ENCODE measurements around the gene CENATAC.
"Not testable (repeated sequence)": the region's sequence is repeated elsewhere in the genome, so short reads cannot be mapped to it uniquely, and the experiment has no call there.

Gene CENATAC

GRCh38 chr11:119028346-119029068 is 30.6 kb downstream of the CENATAC start:
- no peak for DNase-seq

DNA sequence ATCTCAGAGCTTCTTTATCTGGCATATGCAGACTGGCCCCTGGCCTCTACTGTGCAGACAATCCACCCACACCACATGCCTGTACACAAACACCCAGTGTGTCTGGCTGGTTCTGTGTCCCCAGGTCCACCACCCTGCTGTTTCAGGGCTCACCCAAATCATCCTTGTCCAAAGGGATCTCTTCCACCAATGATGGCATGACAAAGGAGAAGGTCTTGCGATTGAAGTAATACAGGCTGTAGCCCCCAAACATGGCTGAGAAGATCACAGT is 31.1 kb downstream of the CENATAC start:
- DNase-seq, result no peak

DNA sequence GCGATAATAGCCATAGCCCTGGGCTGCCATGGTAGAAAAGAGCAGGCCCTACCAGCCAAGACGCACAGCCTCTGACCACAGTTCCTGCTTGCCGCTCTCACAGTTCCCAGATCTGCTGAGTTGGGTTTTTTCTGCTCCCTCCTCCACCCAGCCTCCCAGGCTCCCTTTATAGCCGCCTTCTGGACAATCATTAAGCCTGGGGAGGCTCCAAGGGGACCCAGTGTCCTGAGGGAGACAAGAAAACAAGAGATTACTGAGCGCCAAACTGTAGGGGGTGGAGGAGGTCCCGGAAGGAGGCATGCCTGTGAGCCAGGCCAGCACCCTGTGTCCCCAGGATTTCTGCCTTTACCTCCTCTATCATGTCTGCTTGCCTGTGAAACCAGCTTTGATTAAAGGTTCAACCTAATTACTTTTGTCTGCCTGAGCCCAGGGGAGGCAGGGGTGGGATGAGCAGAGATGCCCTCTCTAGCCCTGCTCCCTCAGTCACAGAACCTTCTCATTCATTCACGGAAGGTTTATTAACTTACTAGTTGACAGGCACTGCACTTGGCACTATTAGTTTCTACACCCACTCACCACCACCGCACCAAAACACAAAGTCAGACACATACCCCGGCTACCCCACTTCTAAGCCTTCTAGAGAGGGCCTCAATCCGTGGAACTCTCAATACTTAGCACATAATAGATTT is 31.5 kb downstream of the CENATAC start:
- DNase-seq, result peak; percentile 37

GRCh38 chr11:119030029-119030328 is 32.0 kb downstream of the CENATAC start:
- no peak for DNase-seq

DNA sequence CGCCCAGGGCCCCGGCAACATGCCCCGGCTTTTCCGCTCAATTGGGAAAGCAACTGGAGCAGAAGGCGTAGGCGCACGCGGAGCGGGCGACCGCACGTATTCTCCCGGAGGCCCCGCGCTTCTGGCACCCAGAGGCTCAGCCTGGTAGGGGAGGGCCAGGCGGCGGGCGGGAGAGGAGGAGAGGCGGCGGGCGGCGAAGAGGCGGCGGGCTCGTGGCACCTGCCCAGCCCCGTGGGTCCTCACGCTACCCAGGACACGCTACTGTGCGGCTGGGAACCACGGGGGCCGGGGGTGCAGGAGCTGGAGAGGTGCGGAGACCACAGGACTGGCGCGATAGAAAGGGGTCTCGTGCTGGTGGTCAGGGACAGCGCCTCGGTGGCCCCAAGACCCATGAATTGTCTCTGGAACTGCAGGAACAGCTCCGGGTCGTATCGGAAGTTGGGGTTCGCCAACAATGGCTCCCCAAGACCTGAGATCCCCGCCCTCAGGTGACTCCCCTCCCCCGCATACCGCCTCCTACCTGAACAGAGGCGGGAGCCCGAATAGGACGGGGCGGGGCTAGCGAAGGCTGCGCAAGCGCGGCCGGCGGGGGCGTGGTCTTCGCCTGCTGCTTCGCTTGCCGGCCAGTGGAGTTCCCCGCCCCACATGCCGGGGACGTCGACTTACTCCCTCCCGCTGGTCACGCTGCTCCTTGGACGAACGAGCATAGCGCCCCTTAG is 32.5 kb downstream of the CENATAC start, which contains the start of gene SLC37A4:
SLC37A4 (minus strand) TSS at position 549 of the 719 bp plus-strand sequence.
- DNase-seq, result peak; percentile 99

DNA sequence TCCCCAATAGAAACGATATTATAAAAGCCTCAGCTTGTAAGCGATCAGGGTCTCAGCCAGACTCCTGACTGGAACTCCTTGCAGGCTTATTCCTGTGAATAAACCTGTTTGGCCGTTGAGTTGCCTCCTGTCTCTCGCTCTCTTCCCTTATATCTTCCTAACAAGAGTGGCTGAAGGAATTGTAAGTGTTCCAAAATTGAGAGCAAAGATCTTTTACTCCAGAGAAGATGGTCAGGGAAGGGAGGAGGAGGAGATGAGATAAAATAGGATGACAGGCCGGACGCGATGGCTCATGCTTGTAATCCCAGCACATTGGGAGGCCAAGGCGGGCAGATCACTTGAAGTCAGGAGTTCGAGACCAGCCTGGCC is 34.0 kb downstream of the CENATAC start:
- no peak for DNase-seq

DNA sequence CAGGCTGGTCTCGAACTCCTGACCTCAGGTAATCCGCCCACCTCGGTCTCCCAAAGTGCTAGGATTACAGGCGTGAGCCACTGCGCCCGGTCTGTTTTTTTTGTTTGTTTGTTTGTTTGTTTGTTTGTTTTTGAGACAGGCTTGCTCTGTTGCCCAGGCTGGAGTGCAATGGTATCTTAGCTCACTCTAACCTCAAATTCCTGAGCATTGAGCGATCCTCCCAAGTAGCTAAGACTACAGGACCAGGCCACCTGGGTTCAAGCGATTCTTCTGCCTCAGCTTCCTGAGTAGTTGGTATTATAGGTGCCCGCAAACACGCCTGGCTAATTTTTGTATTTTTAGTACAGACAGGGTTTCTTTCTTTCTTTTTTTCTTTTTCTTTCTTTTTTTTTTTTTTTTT is 35.5 kb downstream of the CENATAC start:
- not testable (repeated sequence) for DNase-seq

DNA sequence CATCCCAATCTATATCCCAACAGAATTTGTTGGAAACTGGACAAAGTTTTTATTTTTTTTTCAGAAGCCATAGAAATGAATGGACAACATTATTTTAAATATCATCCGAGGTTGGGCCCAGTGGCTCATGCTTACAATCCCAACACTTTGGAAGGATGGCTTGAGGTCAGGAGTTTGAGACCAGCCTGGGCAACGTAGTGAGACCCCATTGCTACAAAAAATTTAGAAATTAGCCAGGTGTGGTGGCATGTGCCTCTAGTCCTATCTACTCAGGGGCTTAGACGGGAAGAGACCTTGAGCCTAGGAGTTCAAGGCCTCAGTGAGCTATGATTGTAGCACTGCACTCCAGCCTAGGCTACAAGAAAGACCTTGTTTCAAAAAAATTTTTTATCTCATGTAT is 36.9 kb downstream of the CENATAC start:
- no peak for DNase-seq

DNA sequence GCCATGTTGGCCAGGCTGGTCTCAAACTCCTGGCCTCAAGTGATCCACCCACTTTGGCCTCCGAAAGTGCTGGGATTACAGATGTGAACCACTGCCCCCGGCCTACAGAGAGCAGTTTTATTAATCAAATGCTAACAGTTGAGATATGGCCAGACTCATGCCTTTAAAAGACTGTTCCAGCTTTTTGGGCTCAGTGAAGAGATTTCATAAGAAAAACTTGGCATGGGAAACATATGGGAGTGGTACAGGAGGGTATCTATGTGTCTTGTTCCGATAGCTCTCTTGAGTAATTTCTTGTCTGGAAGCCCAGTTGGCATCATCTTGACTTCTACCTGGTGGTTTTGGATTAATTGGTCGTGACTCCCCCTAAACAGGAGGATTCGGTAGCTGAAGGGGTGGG is 40.9 kb downstream of the CENATAC start:
- DNase-seq, result no peak

- DNase-seq, result not testable (repeated sequence)
These were observed 41.5 kb downstream of the CENATAC start for GRCh38 chr11:119039471-119039870.

- no peak for DNase-seq
These were observed 44.0 kb downstream of the CENATAC start for GRCh38 chr11:119041821-119042514.

GRCh38 chr11:119042927-119043326 is 45.0 kb downstream of the CENATAC start:
- DNase-seq, result no peak

DNA sequence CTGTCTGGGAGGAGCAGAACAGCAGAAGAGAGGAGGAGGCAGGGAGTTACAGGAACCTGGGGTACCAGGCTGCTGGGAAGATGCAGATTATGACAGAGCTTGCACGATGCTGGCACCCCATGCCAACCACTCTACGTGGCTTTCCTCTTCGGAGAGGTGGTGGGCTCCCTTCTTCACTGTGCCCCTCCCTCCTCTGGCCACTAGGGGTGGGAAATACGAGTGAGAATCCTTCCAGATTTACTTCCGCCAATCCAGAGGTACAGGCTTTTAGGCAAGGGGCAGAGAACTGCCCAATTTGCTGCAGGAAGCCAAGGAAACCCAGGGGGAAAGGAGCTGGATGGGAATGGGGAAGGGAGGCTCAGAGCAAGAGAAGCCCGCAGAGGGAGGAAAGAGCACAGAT is 46.8 kb downstream of the CENATAC start:
- no peak for DNase-seq

- DNase-seq, result no peak
These were observed 48.6 kb downstream of the CENATAC start for GRCh38 chr11:119046489-119046888.

GRCh38 chr11:119047205-119047604 is 49.3 kb downstream of the CENATAC start:
- peak; percentile 36 for DNase-seq

- no peak for DNase-seq
These were observed 50.7 kb downstream of the CENATAC start for GRCh38 chr11:119048644-119049043.

DNA sequence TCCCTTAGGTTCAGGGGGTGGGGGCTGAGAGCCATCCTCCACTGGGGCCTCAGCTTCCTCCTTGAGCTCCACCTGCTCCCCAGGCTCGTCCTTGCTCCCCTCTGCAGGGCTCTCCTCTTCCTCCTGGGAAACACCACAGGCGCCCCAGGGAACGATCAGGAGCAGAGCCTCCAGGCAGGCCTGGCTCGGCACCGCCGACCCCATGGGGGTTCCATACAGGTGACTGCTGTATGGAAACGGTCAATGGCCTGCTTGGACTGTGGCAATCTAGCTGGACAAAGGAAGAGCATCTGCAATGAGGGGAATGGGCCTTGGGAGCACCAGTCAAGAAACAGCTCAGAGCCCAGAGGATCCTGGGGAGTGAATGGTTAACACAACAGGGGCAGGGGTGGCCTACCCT is 51.1 kb downstream of the CENATAC start:
- DNase-seq, result no peak

DNA sequence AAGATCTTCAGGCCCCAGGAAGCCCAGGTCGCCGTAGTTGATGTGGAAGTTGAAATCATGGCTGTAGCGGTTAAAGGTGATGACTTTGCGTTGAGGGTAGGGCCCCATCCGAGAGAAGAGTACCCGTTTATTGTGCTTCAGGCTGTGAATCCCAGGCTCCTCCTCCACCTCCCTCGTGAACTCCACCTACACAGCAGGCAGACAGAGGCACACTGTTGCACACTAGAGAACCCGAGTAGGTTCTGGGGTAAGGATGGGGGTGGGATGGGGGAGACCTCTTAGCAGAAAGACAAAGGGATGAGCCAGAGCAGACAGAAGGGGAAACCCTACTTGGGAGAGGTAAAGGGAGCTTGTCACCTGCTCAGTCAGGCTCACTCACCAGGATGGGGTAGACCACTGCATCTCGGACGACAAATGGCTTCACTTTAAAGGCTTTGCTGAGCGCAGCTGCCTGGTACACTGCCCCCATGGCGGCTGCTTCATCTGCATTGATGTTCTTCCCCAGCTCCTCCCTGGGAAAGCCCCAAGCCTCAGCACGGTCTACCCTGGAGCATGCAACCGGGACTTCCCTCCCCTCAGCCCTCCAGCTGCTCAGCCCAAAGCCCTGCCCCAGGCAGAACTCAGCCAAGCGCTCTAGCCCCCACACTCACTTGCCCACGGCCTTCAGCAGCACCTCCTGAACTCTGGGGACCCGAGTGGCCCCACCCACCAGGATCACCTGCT is 53.7 kb downstream of the CENATAC start:
- peak; percentile 19 for DNase-seq

DNA sequence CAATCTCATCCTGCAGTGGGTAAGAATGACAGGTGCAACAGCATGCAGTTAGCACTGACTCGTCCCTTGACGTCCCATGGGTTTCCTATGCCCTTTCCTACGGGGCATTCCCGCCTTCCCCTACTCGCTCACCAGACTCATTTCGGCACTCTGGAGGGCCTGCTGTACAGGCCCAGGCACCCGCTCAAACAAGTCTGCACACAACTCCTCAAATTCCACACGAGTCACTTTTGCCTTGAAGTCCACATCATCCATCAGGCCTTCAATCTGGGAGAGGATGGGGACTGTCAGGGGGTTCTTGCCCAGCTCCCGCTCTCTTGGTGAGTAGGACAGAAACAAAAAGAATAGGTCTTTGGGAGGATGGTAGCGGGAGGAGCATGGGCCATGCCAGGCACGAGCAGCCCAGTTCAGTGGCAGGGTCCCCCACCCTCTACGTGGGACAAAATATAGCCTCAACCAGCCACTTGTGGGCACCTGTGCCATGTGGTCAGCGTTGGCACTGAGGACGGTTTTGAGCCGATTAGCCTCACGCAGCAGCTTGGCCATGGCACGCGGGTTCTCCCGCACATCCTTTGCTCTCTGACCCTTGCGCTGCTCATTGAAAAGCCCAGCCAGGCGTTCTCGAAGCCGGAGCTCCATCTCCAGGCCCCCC is 54.4 kb downstream of the CENATAC start:
- DNase-seq, result no peak

DNA sequence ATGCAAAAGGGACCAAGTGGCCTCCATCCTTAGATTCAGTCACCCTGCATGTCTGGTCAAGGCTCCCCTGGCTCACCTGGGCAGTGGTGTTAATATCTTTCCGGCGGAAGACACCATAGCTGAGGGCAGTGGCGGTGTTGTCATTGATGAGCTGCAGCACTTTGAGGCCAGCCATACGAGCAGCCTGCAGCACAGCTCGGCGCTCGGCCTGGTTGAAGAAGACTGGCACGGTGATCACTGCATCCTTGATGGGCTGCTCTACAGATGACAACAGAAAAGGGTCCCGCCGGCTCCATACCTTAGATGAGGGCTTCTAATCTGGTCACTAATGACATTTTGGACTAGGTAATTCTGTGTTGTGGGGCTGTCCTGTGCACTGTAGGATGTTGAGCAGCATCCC is 56.5 kb downstream of the CENATAC start:
- DNase-seq, result no peak

GRCh38 chr11:119055901-119056300 is 58.0 kb downstream of the CENATAC start:
- DNase-seq, result peak; percentile 53

- peak; percentile 35 for DNase-seq
These were observed 58.6 kb downstream of the CENATAC start for GRCh38 chr11:119056421-119056999.
